ENCODE measurements around the gene APOD. TPM values are rescaled to one million over a fixed set of nuclear protein-coding genes. Genes with fewer than 3 reads are reported as not detected.
A peak's percentile ranks its signal among the peaks of the same experiment; 100 is the strongest.

The APOD gene
- total and polyA plus RNA-seq, 10 of the 15 experiments (the other 5 are each of a cell fraction or from before 2014, with no cell fraction given): 0.06 to 0.77 (median 0.47) TPM; not detected in 3

GRCh38 chr3:195537995-195538394 is 45.7 kb downstream of the APOD start (continued):
- TF ChIP-seq E2F4 (IDR thresholded peaks at IDR 0.05; ENCODE audit: low read depth, low read length): no peak
- no peak for TF ChIP-seq USF2 (IDR thresholded peaks at IDR 0.05; ENCODE audit: borderline replicate concordance, low read depth, low read length)
- 0 out of 2 replicates have a peak, but pooled peaks have one; percentile 49 for TF ChIP-seq MTA3 (IDR thresholded peaks at IDR 0.05; ENCODE audit: borderline replicate concordance, low read length)
- TF ChIP-seq LARP7 (IDR thresholded peaks at IDR 0.05): no peak
- no peak for TF ChIP-seq E4F1 (IDR thresholded peaks at IDR 0.05; ENCODE audit: borderline replicate concordance, partially characterized antibody)
- TF ChIP-seq KDM1A (IDR thresholded peaks at IDR 0.05; ENCODE audit: borderline replicate concordance): no peak
- no peak for TF ChIP-seq USF1 (IDR thresholded peaks at IDR 0.05; ENCODE audit: borderline replicate concordance, extremely low read length, insufficient read depth, low read depth, low read length)
- TF ChIP-seq ZNF217 (IDR thresholded peaks at IDR 0.05): 0 out of 2 replicates have a peak, but pooled peaks have one; percentile 63
- no peak for TF ChIP-seq FOXM1 (IDR thresholded peaks at IDR 0.05; ENCODE audit: low read depth, low read length)
- no peak for TF ChIP-seq ZBTB33 (IDR thresholded peaks at IDR 0.05)
- no peak for TF ChIP-seq HSF1 (IDR thresholded peaks at IDR 0.05; ENCODE audit: low read depth, low read length)
- no peak for TF ChIP-seq BCL11A (IDR thresholded peaks at IDR 0.05; ENCODE audit: low read depth, low read length)
- no peak for TF ChIP-seq ZNF274 (IDR thresholded peaks at IDR 0.05; ENCODE audit: insufficient read depth, insufficient read length)
- TF ChIP-seq JUNB (IDR thresholded peaks at IDR 0.05): peak; percentile 55
- TF ChIP-seq SPI1 (IDR thresholded peaks at IDR 0.05; ENCODE audit: borderline replicate concordance, insufficient read depth, low read depth, low read length): no peak
- TF ChIP-seq NFXL1 (IDR thresholded peaks at IDR 0.05; ENCODE audit: borderline replicate concordance): no peak
- no peak for TF ChIP-seq CBFB (IDR thresholded peaks at IDR 0.05; ENCODE audit: low read depth)
- no peak for TF ChIP-seq CBX5 (IDR thresholded peaks at IDR 0.05; ENCODE audit: low read depth)
- peak; percentile 59; the same call in 1 of the 2 replicates for TF ChIP-seq NR2F1 (conservative IDR thresholded peaks at IDR 0.05)
- no peak for TF ChIP-seq BMI1 (IDR thresholded peaks at IDR 0.05; ENCODE audit: borderline replicate concordance)
- peak; percentile 25; the same call in 1 of the 2 replicates for TF ChIP-seq BACH1 (IDR thresholded peaks at IDR 0.05; ENCODE audit: borderline replicate concordance)
- TF ChIP-seq PAX8 (IDR thresholded peaks at IDR 0.05): no peak

Data from GM12878 (cell line).